ENCODE results near the gene FXYD6.

- TF ChIP-seq POLR2AphosphoS5 (IDR thresholded peaks at IDR 0.05) (no peak), CTCF (IDR thresholded peaks at IDR 0.05) (no peak)
These were observed 18.6 kb downstream of the FXYD6 start for GRCh38 chr11:117857734-117858414.

Measured in breast epithelium (tissue), 3 donors.